Stimulated activated CD4-positive, alpha-beta T cell treated with anti-CD3 and anti-CD28 coated beads, TNF-alpha, amount 100 ng/mL, for 48 hours (primary cell): ENCODE results near the gene ARR3.
"Not testable (repeated sequence)": the region's sequence is repeated elsewhere in the genome, so short reads cannot be mapped to it uniquely, and the experiment has no call there.

ENCODE experiments used
- DNase-seq, 3 donors: peaks; one replicate each; pipeline ENCODE4 v3.0.0-alpha.2; 2020; ENCODE audit warnings: low read depth in 3 of 3

Gene ARR3

GRCh38 chrX:70280573-70280972 is 12.4 kb downstream of the ARR3 start:
- DNase-seq: no peak

- DNase-seq: no peak
Measured at GRCh38 chrX:70281951-70282350, 13.8 kb downstream of the ARR3 start, which contains the start of gene RAB41. Gene RAB41, plus strand, starts transcription at chrX:70282172. Its CDS starts 46 bp downstream, at chrX:70282218.

- no peak for DNase-seq
Measured at GRCh38 chrX:70289168-70289792, 21.1 kb downstream of the ARR3 start.

GRCh38 chrX:70289793-70290770 is 21.9 kb downstream of the ARR3 start, which contains the start of the genes KIF4A and PDZD11:
Gene KIF4A, plus strand, starts transcription at chrX:70290104. Its CDS starts 355 bp downstream, at chrX:70290459.
Gene PDZD11, minus strand, starts transcription at chrX:70289927. Its CDS starts 586 bp downstream, at chrX:70289341.
- DNase-seq: peak; percentile 58 to 67 (median 61)

- no peak for DNase-seq
Measured at GRCh38 chrX:70292788-70293187, 24.7 kb downstream of the ARR3 start.

GRCh38 chrX:70293621-70294020 is 25.5 kb downstream of the ARR3 start:
- no peak for DNase-seq

- DNase-seq: no peak
Measured at GRCh38 chrX:70301716-70302115, 33.6 kb downstream of the ARR3 start.

- no peak for DNase-seq
Measured at GRCh38 chrX:70313503-70313902, 45.4 kb downstream of the ARR3 start.

- no peak for DNase-seq
Measured at GRCh38 chrX:70322784-70323183, 54.6 kb downstream of the ARR3 start.

- not testable (repeated sequence) for DNase-seq
Measured at GRCh38 chrX:70323628-70324027, 55.5 kb downstream of the ARR3 start.

- DNase-seq: no peak
Measured at GRCh38 chrX:70324326-70324725, 56.2 kb downstream of the ARR3 start.

GRCh38 chrX:70331161-70331560 is 63.0 kb downstream of the ARR3 start:
- DNase-seq: no peak
